ENCODE measurements around the gene DUSP28. TPM values are rescaled to one million over a fixed set of nuclear protein-coding genes. Genes with fewer than 3 reads are reported as not detected.

DUSP28 gene
- total and polyA plus RNA-seq, 7 donors = 6.6 to 18.1 (median 12.6) TPM

DNA sequence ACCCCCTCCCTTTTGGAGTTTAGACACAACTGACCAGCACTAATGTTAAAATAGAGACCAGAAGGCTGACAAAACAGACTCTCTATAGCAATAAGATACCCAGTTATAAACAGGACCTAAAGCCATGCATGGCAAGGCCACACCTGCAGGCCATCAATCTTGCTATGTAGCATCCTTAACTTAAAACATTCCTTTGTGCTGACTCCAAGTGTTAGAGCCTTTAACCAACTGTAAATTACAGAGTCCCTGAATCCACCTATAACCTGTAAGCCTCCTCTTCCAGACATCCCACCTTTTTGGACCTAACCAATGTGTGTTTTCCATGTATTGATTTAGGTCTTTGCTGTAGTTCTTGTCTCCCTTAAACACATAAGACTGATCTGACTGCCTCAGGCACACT is 20.3 kb upstream of the DUSP28 start:
- no peaks in the 10 kb centered on the region for H3K27me3 ChIP-seq (ENCODE audit: insufficient read depth in 3 of 3, low read length in 2 of 3)
- no peak for DNase-seq
- ATAC-seq = no peak
- H3K4me3 ChIP-seq = no peak overlapping the region
- TF ChIP-seq, protein P1, sequence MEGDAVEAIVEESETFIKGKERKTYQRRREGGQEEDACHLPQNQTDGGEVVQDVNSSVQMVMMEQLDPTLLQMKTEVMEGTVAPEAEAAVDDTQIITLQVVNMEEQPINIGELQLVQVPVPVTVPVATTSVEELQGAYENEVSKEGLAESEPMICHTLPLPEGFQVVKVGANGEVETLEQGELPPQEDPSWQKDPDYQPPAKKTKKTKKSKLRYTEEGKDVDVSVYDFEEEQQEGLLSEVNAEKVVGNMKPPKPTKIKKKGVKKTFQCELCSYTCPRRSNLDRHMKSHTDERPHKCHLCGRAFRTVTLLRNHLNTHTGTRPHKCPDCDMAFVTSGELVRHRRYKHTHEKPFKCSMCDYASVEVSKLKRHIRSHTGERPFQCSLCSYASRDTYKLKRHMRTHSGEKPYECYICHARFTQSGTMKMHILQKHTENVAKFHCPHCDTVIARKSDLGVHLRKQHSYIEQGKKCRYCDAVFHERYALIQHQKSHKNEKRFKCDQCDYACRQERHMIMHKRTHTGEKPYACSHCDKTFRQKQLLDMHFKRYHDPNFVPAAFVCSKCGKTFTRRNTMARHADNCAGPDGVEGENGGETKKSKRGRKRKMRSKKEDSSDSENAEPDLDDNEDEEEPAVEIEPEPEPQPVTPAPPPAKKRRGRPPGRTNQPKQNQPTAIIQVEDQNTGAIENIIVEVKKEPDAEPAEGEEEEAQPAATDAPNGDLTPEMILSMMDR (IDR thresholded peaks at IDR 0.05) = no peak
- intact Hi-C loops (cut with DNase I) = no loop called here
- no peaks in the 10 kb centered on the region for H3K9me3 ChIP-seq
- no peak overlapping the region for H3K27ac ChIP-seq
- H3K4me1 ChIP-seq = no peaks in the 10 kb centered on the region
- peaks cover 0 to 19% of the 10 kb centered on the region in 2 donors for H3K36me3 ChIP-seq (ENCODE audit: insufficient read depth in 1 of 2, low read depth in 1 of 2)

DNA sequence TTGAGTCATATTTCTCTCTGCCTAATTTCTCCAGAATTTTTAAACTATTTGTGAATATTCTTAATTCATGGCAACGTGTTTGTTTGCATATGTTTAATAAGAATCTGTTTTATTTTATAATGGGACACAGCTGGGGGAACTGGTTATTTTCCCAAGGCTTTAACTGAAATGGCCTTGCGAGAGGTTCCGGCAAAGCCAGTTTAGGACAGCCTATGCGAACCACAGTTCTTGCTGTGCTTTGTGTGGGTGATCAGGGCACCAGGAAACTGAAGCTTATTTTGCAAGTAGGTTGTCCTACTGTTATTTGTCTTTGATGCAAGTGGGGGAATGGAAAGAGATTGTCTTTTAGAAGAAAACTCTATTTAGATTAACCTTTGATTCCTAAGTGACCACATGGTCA is 8.9 kb upstream of the DUSP28 start:
- ATAC-seq (no peak), DNase-seq (no peak)
- Histone ChIP-seq H3K4me3 (no peak overlapping the region), H3K27me3 (ENCODE audit: insufficient read depth in 3 of 3, low read length in 2 of 3) (no peaks in the 10 kb centered on the region), H3K36me3 (ENCODE audit: insufficient read depth in 1 of 2, low read depth in 1 of 2) (peaks cover 0 to 19% of the 10 kb centered on the region in 2 donors), H3K4me1 (no peaks in the 10 kb centered on the region), H3K27ac (no peak overlapping the region), H3K9me3 (no peaks in the 10 kb centered on the region)
- TF ChIP-seq, protein P1 (IDR thresholded peaks at IDR 0.05) = no peak
- 92 to 97% (median 96%) methylated on average over 4 of the region's 4 CpGs for WGBS, 3 donors
- intact Hi-C loops (cut with DNase I) = no loop called here

DNA sequence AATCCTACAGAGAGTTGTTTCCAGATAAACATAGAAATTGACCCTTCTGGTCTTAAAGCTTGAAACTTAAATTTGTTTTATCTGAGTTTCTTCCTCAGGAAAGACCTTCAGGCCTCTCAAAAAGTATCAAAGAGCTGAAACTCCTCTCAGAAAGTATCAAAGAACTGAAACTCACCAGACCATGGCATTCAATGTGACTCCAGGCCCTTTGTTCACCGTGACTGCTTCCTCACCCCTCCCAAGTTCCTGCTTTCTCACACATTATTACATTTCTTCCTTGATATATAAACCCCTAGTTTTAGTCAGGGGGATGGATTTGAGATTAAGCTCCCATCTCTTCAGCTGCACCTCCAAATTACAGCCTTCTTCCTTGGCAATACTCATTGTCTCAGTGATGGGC is 8.3 kb upstream of the DUSP28 start:
- ATAC-seq (no peak), DNase-seq (no peak)
- intact Hi-C loops (cut with DNase I) = no loop called here
- H3K9me3 ChIP-seq = no peaks in the 10 kb centered on the region
- H3K4me3 ChIP-seq = no peak overlapping the region
- H3K36me3 ChIP-seq (ENCODE audit: insufficient read depth in 1 of 2, low read depth in 1 of 2) = peaks cover 0 to 19% of the 10 kb centered on the region in 2 donors
- 40 to 52% (median 44%) methylated on average over 1 of the region's 1 CpG for WGBS, 3 donors
- H3K27me3 ChIP-seq (ENCODE audit: insufficient read depth in 3 of 3, low read length in 2 of 3) = no peaks in the 10 kb centered on the region
- TF ChIP-seq, protein P1 (IDR thresholded peaks at IDR 0.05) = no peak
- H3K4me1 ChIP-seq = no peaks in the 10 kb centered on the region
- H3K27ac ChIP-seq = no peak overlapping the region

DNA sequence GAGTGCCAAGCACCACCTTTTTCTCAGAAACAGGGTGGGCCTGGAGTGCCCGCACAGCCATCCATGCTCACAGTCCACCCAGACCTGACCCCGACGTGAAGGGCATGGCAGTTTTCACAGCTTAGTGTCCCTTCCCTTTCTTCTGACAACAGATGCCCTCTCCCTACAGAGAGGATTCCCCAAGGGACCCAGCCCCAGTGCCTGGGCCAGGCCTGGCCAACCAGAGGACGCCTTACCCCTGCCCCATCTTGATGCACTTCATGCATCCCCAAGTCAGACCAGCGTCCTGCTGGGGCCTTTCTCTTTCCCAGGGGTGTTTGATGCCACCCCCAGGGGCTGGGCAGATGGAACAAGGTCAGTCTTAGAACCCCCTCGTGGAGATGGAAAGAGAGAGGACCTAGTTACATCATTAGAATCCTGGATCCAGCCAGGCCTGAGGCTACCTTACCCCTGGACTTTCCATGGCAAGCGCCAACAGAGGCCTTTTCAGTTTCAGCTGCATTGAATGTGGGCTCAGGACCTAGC is 6.1 kb upstream of the DUSP28 start:
- DNase-seq = no peak
- peaks cover 0 to 19% of the 10 kb centered on the region in 2 donors for H3K36me3 ChIP-seq (ENCODE audit: insufficient read depth in 1 of 2, low read depth in 1 of 2)
- H3K27me3 ChIP-seq (ENCODE audit: insufficient read depth in 3 of 3, low read length in 2 of 3) = no peaks in the 10 kb centered on the region
- TF ChIP-seq, protein P1 (IDR thresholded peaks at IDR 0.05) = no peak
- 63 to 78% (median 74%) methylated on average over 7 of the region's 7 CpGs for WGBS, 3 donors
- intact Hi-C loops (cut with DNase I) = no loop called here
- ATAC-seq = no peak
- H3K27ac ChIP-seq = no peak overlapping the region
- peaks cover 19% of the 10 kb centered on the region for H3K4me1 ChIP-seq
- H3K9me3 ChIP-seq = no peaks in the 10 kb centered on the region
- H3K4me3 ChIP-seq = no peak overlapping the region

Data from psoas muscle (tissue), 8 donors.